Measurements from ENCODE around the gene CDK14. TPM values are rescaled to one million over a fixed set of nuclear protein-coding genes. Genes with fewer than 3 reads are reported as not detected.

Gene CDK14
- total RNA-seq, 2 donors from 2014 or later = 1.9 to 4.9 TPM

DNA sequence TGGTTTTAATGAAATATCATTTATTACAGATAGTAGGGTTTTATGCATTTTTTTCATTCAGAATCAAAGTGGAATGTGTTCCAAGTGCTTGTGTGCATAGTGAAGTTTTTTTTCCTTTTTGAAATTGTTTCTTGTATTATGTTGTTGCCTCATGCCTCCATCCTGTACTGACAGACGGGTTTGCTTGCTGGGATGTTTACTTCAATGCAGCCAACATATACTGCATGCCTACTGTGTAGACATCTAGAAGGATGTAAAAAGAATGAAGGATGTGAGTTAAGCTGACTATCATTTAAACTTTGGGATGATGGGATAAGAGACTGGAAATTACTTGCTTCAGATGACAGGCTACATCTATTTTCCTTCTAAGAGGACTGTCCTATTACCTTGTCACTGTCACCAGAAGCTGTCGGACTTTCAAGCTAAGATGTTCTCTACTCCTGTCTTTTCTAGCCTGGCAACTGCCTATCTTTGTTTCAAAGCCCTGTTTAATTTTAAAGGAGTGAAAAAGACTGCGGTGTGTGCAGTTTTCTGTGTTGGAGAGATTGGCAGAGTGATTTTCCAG lies 243.7 kb downstream of the CDK14 start:
- no peaks in the 10 kb centered on the region for H3K36me3 ChIP-seq
- no peak for DNase-seq
- no peak overlapping the region for H3K4me3 ChIP-seq
- no peak overlapping the region for H3K9ac ChIP-seq (ENCODE audit: low read depth in 2 of 2, low read length in 2 of 2)
- no peaks in the 10 kb centered on the region for H3K9me3 ChIP-seq
- intact Hi-C loops (cut with DNase I) = no loop called here
- H3K4me1 ChIP-seq = no peaks in the 10 kb centered on the region
- no peaks in the 10 kb centered on the region for H3K27me3 ChIP-seq
- H3K27ac ChIP-seq = no peak overlapping the region
- TF ChIP-seq, protein P1, sequence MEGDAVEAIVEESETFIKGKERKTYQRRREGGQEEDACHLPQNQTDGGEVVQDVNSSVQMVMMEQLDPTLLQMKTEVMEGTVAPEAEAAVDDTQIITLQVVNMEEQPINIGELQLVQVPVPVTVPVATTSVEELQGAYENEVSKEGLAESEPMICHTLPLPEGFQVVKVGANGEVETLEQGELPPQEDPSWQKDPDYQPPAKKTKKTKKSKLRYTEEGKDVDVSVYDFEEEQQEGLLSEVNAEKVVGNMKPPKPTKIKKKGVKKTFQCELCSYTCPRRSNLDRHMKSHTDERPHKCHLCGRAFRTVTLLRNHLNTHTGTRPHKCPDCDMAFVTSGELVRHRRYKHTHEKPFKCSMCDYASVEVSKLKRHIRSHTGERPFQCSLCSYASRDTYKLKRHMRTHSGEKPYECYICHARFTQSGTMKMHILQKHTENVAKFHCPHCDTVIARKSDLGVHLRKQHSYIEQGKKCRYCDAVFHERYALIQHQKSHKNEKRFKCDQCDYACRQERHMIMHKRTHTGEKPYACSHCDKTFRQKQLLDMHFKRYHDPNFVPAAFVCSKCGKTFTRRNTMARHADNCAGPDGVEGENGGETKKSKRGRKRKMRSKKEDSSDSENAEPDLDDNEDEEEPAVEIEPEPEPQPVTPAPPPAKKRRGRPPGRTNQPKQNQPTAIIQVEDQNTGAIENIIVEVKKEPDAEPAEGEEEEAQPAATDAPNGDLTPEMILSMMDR (IDR thresholded peaks at IDR 0.05) = no peak

DNA sequence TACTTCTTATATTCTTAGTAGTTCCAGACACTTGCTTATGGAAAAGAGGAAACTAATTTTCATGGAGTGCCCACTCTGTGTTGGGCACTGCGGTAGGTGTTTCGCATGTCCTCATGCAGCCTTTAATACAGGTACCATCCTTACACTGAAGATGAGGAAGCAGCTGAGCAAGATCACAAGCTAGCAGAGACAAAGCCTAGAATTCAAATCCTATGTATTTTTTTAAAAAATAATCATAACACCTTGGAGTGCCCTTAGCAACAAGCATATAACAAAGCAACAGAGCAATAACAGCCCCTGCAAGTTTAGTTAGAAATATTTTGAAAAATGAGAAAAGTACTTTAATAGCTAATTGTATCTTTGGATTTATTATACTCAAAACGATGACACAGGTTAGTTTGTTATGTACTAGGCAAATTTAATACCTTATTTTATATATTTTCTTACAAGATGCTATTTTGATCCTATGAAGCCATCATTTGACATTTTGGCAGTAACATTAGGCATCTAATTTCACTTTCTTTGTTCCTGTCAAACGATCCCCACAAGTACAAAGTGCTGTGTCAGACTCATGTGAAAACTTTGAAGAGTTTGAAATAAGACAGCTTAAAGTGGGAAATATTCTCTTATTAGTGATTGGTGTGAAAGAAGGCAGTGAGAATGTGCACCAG lies 245.8 kb downstream of the CDK14 start:
- intact Hi-C loops (cut with DNase I) = no loop called here
- no peak for DNase-seq
- no peak overlapping the region for H3K9ac ChIP-seq (ENCODE audit: low read depth in 2 of 2, low read length in 2 of 2)
- no peaks in the 10 kb centered on the region for H3K4me1 ChIP-seq
- H3K27me3 ChIP-seq = no peaks in the 10 kb centered on the region
- no peaks in the 10 kb centered on the region for H3K36me3 ChIP-seq
- H3K27ac ChIP-seq = no peak overlapping the region
- no peak overlapping the region for H3K4me3 ChIP-seq
- TF ChIP-seq, protein P1 (IDR thresholded peaks at IDR 0.05) = no peak
- H3K9me3 ChIP-seq = no peaks in the 10 kb centered on the region

DNA sequence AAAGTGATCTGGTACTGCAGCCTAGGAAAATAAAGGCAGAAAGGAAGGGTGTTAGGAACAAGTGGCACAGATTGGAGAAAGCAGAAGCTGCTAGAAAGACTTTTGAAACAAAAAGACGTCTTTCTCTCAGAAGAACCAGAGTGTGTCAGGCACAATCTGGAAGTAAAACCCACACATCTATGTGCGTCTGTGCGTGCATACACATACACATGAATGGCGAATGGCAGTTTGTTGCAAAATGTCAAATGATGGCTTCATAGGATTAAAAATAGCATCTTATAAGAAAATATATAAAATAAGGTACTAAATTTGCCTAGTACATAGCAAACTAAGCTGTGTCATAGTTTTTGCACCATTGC lies 246.3 kb downstream of the CDK14 start:
- H3K4me3 ChIP-seq = no peak overlapping the region
- H3K9me3 ChIP-seq = no peaks in the 10 kb centered on the region
- H3K27me3 ChIP-seq = no peaks in the 10 kb centered on the region
- H3K27ac ChIP-seq = no peak overlapping the region
- TF ChIP-seq, protein P1 (IDR thresholded peaks at IDR 0.05) = no peak
- no peak for DNase-seq
- no peaks in the 10 kb centered on the region for H3K4me1 ChIP-seq
- no peaks in the 10 kb centered on the region for H3K36me3 ChIP-seq
- H3K9ac ChIP-seq (ENCODE audit: low read depth in 2 of 2, low read length in 2 of 2) = no peak overlapping the region
- intact Hi-C loops (cut with DNase I) = no loop called here

DNA sequence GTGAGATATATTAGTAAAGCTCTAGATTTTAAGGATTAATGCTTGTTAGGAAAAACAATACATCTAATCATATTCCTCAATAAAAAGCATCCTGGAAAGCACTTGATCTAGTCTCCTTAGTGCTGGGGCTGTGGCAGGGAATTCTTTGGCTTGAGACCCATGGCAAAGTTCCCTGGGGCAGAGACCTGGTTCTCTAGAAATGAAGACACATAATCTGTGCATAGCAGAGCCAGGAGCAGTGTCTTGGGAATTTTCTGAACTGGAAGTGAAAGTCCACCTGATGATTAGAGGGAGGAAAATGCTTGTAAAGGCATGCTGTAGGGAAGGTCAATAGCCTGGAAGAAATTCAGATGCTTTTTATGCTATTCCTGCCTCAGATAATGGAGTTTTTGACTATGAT lies 247.4 kb downstream of the CDK14 start:
- TF ChIP-seq, protein P1 (IDR thresholded peaks at IDR 0.05) = no peak
- no peaks in the 10 kb centered on the region for H3K36me3 ChIP-seq

DNA sequence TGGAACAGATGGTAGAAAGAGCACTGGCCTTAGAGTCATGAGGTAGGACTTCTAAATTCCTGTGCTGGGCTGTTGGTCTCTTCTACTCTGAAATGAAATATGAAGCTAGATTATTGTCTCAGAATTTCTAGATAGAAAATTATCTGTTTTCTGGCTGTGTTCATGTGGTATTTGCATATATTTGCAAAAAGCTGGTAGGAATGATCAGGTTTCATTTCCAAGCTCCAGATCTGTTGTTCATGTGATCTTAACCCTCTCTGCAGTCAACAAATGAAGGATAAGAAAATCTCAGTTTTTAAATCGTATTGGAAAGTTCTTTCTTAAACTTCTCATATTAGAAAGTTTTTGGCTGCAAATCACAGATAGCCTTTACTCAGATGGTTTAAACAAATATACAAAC lies 248.3 kb downstream of the CDK14 start:
- no peak for DNase-seq
- TF ChIP-seq, protein P1 (IDR thresholded peaks at IDR 0.05) = no peak
- Histone ChIP-seq H3K4me3 (no peak overlapping the region), H3K27me3 (no peaks in the 10 kb centered on the region), H3K36me3 (no peaks in the 10 kb centered on the region), H3K9ac (ENCODE audit: low read depth in 2 of 2, low read length in 2 of 2) (no peak overlapping the region), H3K27ac (no peak overlapping the region), H3K9me3 (no peaks in the 10 kb centered on the region), H3K4me1 (no peaks in the 10 kb centered on the region)
- intact Hi-C loops (cut with DNase I) = no loop called here

More for the DNA sequence above, 247.4 kb downstream of the CDK14 start:
- no peak overlapping the region for H3K9ac ChIP-seq (ENCODE audit: low read depth in 2 of 2, low read length in 2 of 2)
- DNase-seq = no peak
- H3K4me1 ChIP-seq = no peaks in the 10 kb centered on the region
- H3K4me3 ChIP-seq = no peak overlapping the region
- no peaks in the 10 kb centered on the region for H3K27me3 ChIP-seq
- no peak overlapping the region for H3K27ac ChIP-seq
- intact Hi-C loops (cut with DNase I) = no loop called here
- H3K9me3 ChIP-seq = no peaks in the 10 kb centered on the region

Data from colonic mucosa (tissue), 4 donors.